HCT116 (cell line): Measurements from ENCODE around the gene SLC6A11. TPM values are rescaled to one million over a fixed set of nuclear protein-coding genes. Genes with fewer than 3 reads are reported as not detected.

Experiments used
- ATAC-seq: fragments of 200-7000 bp; cut with Tn5 transposase; 2 replicates; pipeline ENCODE4 v1.9.1; 2020; ENCODE audit warnings: mild to moderate bottlenecking, moderate library complexity
- BruUV-seq: library from RNA; stranded (reverse); fragments of 400-500 nt; replicated peaks from 2 replicates; lab custom pipeline; 2021; lab: Mats Ljungman, UMichigan
- CTCF ChIA-PET: fragments of 300-600 bp; sonication (Branson Sonifier 250); formaldehyde crosslinking; loops from one replicate; lab custom pipeline; 2021; ENCODE audit warnings: antibody characterized with exemption; lab: Charles Lee
- POLR2A ChIA-PET: fragments of 300-600, 350-600 bp; sonication (Branson Sonifier 250); formaldehyde crosslinking; loops from one replicate; lab custom pipeline; 2021; ENCODE audit warnings: antibody characterized with exemption; lab: Charles Lee
- RAD21 ChIA-PET, 2 experiments: fragments of 300-600 bp; sonication (Branson Sonifier 250); formaldehyde crosslinking; loops; one replicate each; lab custom pipeline; 2023; ENCODE audit warnings: low total read pairs in 2 of 2; ENCODE audit not compliant: uncharacterized antibody in 2 of 2, unreplicated experiment in 2 of 2, low non-redundant PET in 1 of 2; lab: Charles Lee
- DNase-seq: peaks from one replicate; pipeline ENCODE4 v3.0.0-alpha.2; 2010; ENCODE audit warnings: low read depth, low spot score
- H2AFZ ChIP-seq: fragments of 200-600 bp; shearing (Covaris generic), sonication (generic); 2 replicates; pipeline ENCODE4 v1.6.1; 2017; ENCODE audit warnings: low read depth, mixed run types, mixed read lengths, antibody characterized with exemption, low read length; ENCODE audit not compliant: poor library complexity, severe bottlenecking
- H3K27ac ChIP-seq: 2 replicates; pipeline ENCODE4 v1.5.1; 2012; ENCODE audit warnings: low read depth, low read length
- H3K27me3 ChIP-seq: fragments of 200-600 bp; sonication (generic); 2 replicates; pipeline ENCODE4 v1.6.1; 2016; ENCODE audit warnings: mixed run types, low read length, mixed read lengths; ENCODE audit not compliant: insufficient read depth
- H3K36me3 ChIP-seq, 2 experiments: fragments of 200-500 bp in 1 of 2; fragments of 200-600 bp in 1 of 2; sonication (Bioruptor generic) in 1 of 2; sonication (generic) in 1 of 2; 2 replicates each; pipeline versions ENCODE4 v1.5.1 to v1.6.1; 2014 to 2016; ENCODE audit warnings: low read length in 2 of 2, inconsistent platforms in 1 of 2, mixed read lengths in 1 of 2, mixed run types in 1 of 2; ENCODE audit not compliant: insufficient read depth in 2 of 2, control insufficient read depth in 1 of 2
- H3K4me1 ChIP-seq, 2 experiments: fragments of 200-600 bp in 1 of 2; sonication (generic) in 1 of 2; 2 replicates each; pipeline versions ENCODE4 v1.5.1 to v1.6.1; 2012 to 2017; ENCODE audit warnings: low read length in 2 of 2, inconsistent platforms in 1 of 2, mild to moderate bottlenecking in 1 of 2, mixed read lengths in 1 of 2, mixed run types in 1 of 2, moderate library complexity in 1 of 2; ENCODE audit not compliant: insufficient read depth in 2 of 2, control insufficient read depth in 1 of 2
- H3K4me2 ChIP-seq: fragments of 200-600 bp; sonication (generic); 2 replicates; pipeline ENCODE4 v1.6.1; 2017; ENCODE audit warnings: mixed run types, low read length, mixed read lengths
- H3K4me3 ChIP-seq, 2 experiments: fragments of 200-600 bp in 1 of 2; sonication (generic) in 1 of 2; replicated peaks in 1 of 2; 2 replicates each; pipeline ENCODE4 v1.5.1; 2011 to 2016; ENCODE audit warnings: low read length in 2 of 2, control low read depth in 1 of 2, low read depth in 1 of 2, mild to moderate bottlenecking in 1 of 2, mixed read lengths in 1 of 2, mixed run types in 1 of 2
- H3K79me2 ChIP-seq: fragments of 200-600 bp; sonication (generic); 2 replicates; pipeline ENCODE4 v1.6.1; 2017; ENCODE audit warnings: mild to moderate bottlenecking, mixed run types, low read length, moderate library complexity, mixed read lengths; ENCODE audit not compliant: insufficient read depth
- H3K9ac ChIP-seq: fragments of 200-600 bp; sonication (generic); 2 replicates; pipeline ENCODE4 v1.6.1; 2016; ENCODE audit warnings: low read length, mixed read lengths
- H3K9me2 ChIP-seq: fragments of 200-600 bp; sonication (generic), shearing (Covaris generic); 2 replicates; pipeline ENCODE4 v1.6.1; 2017; ENCODE audit warnings: mixed run types, mild to moderate bottlenecking, moderate library complexity; ENCODE audit not compliant: insufficient read depth
- H3K9me3 ChIP-seq, 2 experiments: fragments of 200-500 bp in 1 of 2; fragments of 200-600 bp in 1 of 2; sonication (Bioruptor generic) in 1 of 2; sonication (generic) in 1 of 2; 2 replicates each; pipeline ENCODE4 v1.6.1; 2014 to 2017; ENCODE audit warnings: low read length in 2 of 2, mixed read lengths in 2 of 2, inconsistent platforms in 1 of 2, low read depth in 1 of 2, mild to moderate bottlenecking in 1 of 2, mixed run types in 1 of 2, moderate library complexity in 1 of 2; ENCODE audit not compliant: control insufficient read depth in 1 of 2, insufficient read depth in 1 of 2
- H4K20me1 ChIP-seq: fragments of 200-600 bp; sonication (generic), shearing (Covaris generic); 2 replicates; pipeline ENCODE4 v1.6.1; 2017; ENCODE audit warnings: mixed run types, mild to moderate bottlenecking, moderate library complexity; ENCODE audit not compliant: insufficient read depth
- RAD21 ChIP-seq: IDR thresholded peaks from 2 replicates; pipeline ENCODE4 v1.6.1; 2012; ENCODE audit warnings: low read depth, mild to moderate bottlenecking
- SP1 ChIP-seq: IDR thresholded peaks from 2 replicates; pipeline ENCODE4 v1.6.1; 2012; ENCODE audit warnings: low read depth
- intact Hi-C: fragments of 100-400 bp; cut with micrococcal nuclease; formaldehyde crosslinking; loops from 2 replicates; pipeline ENCODE4 v1.10.0; 2022
- total RNA-seq: library from RNA; stranded (reverse); gene quantifications from one replicate; pipeline ENCODE4 v1.2.1, GENCODE V29; 2021; ENCODE audit not compliant: unreplicated experiment
- TF ChIP-seq, protein P1 (sequence below): IDR thresholded peaks from 2 replicates; pipeline ENCODE4 v1.6.1; 2012
- TF ChIP-seq, protein P2 (sequence below), 3 experiments: fragments of 200-600 bp in 1 of 3; sonication (generic) in 1 of 3; IDR thresholded peaks in 2 of 3; conservative IDR thresholded peaks in 1 of 3; 2 replicates each; pipeline ENCODE4 v1.5.1; 2012 to 2017; ENCODE audit warnings: low read depth in 2 of 3, low read length in 2 of 3, antibody characterized with exemption in 1 of 3, borderline replicate concordance in 1 of 3, control low read depth in 1 of 3, mild to moderate bottlenecking in 1 of 3, mixed read lengths in 1 of 3, mixed run types in 1 of 3, moderate library complexity in 1 of 3; ENCODE audit not compliant: insufficient read depth in 1 of 3
- TF ChIP-seq, protein P3 (sequence below): IDR thresholded peaks from 2 replicates; pipeline ENCODE4 v1.6.1; 2012

The SLC6A11 gene
- total RNA-seq, 1 experiment from 2014 or later: not detected

DNA sequence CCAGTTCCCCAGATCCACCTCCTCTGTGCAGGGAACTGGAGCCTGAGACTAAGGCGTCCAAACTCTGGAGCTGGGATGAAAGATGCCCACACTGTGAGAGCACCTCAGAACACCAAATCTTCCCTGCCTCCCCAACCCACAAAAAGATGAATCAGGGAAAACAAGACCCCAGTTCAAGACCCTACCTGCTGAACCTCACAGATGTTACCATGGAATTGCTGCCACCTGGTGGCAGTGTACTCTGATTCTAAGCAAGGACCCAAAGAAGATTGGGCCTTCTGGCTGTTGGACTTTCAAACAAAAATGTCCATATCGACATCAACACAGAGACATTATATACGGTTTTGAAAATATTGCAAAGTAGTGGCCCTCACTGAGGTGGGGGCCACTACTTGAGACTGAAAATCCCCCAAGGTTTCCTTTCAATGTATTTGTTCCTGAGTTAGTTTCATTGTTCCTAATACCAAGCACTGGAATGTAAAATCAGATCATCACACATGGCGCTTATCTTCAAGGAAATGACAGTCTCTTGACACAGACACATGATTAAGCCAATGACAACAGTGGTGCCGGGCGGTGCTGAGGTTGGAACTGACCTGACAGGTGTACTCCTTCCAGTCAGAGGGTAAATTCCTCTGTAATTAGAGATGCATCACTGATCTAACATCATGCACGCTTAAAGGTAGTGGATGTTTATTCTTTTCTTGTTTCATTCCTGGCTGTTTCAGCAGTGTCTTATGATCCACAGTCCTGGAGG, 67.6 kb downstream of the SLC6A11 start:
- ChIA-PET CTCF (interaction anchor here (1.1 to 2.1 kb wide), 4 partner anchors 21 to 125 kb away, joined by 3 to 11 read pairs (median 6); no protein-coding TSS in a partner anchor), RAD21 (interaction anchor here in 1 of 2 experiments (1.3 kb wide), 1 partner anchor 125 kb away, joined by 3 read pairs; no protein-coding TSS in a partner anchor), POLR2A (no interaction called here)
- H3K9me3 ChIP-seq: no peaks in the 10 kb centered on the region
- no peaks in the 10 kb centered on the region for H3K79me2 ChIP-seq
- H2AFZ ChIP-seq: no peak overlapping the region
- no peak overlapping the region for H3K4me2 ChIP-seq
- no peak overlapping the region for H3K9ac ChIP-seq
- no peaks in the 10 kb centered on the region for H4K20me1 ChIP-seq
- no TSS peak for BruUV-seq
- H3K9me2 ChIP-seq: no peaks in the 10 kb centered on the region
- H3K27ac ChIP-seq: no peak overlapping the region
- DNase-seq (peak; percentile 8), ATAC-seq (peak; percentile 76)
- no peaks in the 10 kb centered on the region for H3K4me1 ChIP-seq
- no peak overlapping the region for H3K4me3 ChIP-seq
- no peaks in the 10 kb centered on the region for H3K36me3 ChIP-seq
- TF ChIP-seq, protein P1, sequence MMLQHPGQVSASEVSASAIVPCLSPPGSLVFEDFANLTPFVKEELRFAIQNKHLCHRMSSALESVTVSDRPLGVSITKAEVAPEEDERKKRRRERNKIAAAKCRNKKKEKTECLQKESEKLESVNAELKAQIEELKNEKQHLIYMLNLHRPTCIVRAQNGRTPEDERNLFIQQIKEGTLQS: no peak
- TF ChIP-seq RAD21: peak; percentile 71
- TF ChIP-seq, protein P2, sequence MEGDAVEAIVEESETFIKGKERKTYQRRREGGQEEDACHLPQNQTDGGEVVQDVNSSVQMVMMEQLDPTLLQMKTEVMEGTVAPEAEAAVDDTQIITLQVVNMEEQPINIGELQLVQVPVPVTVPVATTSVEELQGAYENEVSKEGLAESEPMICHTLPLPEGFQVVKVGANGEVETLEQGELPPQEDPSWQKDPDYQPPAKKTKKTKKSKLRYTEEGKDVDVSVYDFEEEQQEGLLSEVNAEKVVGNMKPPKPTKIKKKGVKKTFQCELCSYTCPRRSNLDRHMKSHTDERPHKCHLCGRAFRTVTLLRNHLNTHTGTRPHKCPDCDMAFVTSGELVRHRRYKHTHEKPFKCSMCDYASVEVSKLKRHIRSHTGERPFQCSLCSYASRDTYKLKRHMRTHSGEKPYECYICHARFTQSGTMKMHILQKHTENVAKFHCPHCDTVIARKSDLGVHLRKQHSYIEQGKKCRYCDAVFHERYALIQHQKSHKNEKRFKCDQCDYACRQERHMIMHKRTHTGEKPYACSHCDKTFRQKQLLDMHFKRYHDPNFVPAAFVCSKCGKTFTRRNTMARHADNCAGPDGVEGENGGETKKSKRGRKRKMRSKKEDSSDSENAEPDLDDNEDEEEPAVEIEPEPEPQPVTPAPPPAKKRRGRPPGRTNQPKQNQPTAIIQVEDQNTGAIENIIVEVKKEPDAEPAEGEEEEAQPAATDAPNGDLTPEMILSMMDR (IDR thresholded peaks at IDR 0.05 in 2 of 3, conservative IDR thresholded peaks at IDR 0.05 in 1 of 3; ENCODE audit: borderline replicate concordance in 1 of 3, insufficient read depth in 1 of 3, low read depth in 2 of 3, low read length in 2 of 3): peak; percentile 76 to 87 (median 77); a peak in 5 of 6 replicates
- TF ChIP-seq, all 23 proteins: peak for 2
- peaks cover 56% of the 10 kb centered on the region for H3K27me3 ChIP-seq
- intact Hi-C loops: loop anchor here (1.0 to 2.0 kb wide), 3 partner anchors 111 to 175 kb away; no protein-coding TSS in a partner anchor

DNA sequence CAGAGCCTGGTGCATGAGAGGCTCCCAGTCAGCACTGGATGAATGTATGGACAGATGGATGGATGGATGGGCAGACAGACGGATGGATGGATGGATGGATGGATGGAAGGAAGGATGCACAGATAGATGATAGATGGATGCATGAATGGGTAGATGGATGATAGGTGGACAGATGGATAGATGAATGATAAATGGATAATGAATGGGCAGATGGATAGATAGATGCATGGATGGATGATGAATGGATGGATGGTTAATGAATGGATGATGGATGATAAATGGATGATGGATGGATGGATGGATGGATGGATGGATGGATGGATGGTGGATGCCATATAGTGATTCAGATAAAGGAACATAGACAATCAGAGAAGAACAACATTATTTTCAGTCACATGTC, 71.0 kb downstream of the SLC6A11 start:
- Histone ChIP-seq H3K4me3 (no peak overlapping the region), H2AFZ (no peak overlapping the region), H3K9ac (no peak overlapping the region), H3K9me3 (peaks cover 6 to 12% of the 10 kb centered on the region in 2 experiments; a peak in 2 of 4 replicates), H3K4me1 (no peaks in the 10 kb centered on the region), H3K27me3 (peaks cover 26% of the 10 kb centered on the region; the same call in 1 of the 2 replicates), H3K27ac (no peak overlapping the region), H4K20me1 (no peaks in the 10 kb centered on the region), H3K4me2 (no peak overlapping the region), H3K36me3 (no peaks in the 10 kb centered on the region), H3K79me2 (no peaks in the 10 kb centered on the region), H3K9me2 (no peaks in the 10 kb centered on the region)
- BruUV-seq: no TSS peak
- ChIA-PET RAD21 (no interaction called here), POLR2A (no interaction called here), CTCF (no interaction called here)
- DNase-seq (no peak), ATAC-seq (no peak)
- intact Hi-C loops: no loop called here
- TF ChIP-seq SP1: no peak
- TF ChIP-seq, protein P3, sequence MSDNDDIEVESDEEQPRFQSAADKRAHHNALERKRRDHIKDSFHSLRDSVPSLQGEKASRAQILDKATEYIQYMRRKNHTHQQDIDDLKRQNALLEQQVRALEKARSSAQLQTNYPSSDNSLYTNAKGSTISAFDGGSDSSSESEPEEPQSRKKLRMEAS: no peak
